ENCODE results near the gene WIF1. TPM values are rescaled to one million over a fixed set of nuclear protein-coding genes. Genes with fewer than 3 reads are reported as not detected.

The WIF1 gene
- total RNA-seq, 2 experiments from 2014 or later: not detected

GRCh38 chr12:65004270-65004669, 116.8 kb downstream of the WIF1 start:
- Mint-ChIP-seq H3K36me3 (ENCODE audit: low read depth) (no peaks in the 10 kb centered on the region), H3K27me3 (peaks cover 29% of the 10 kb centered on the region), H3K9me3 (no peaks in the 10 kb centered on the region), H3K4me3 (no peak overlapping the region), H3K27ac (no peak overlapping the region), H3K4me1 (ENCODE audit: low read depth) (no peaks in the 10 kb centered on the region)
- Histone ChIP-seq H3K27me3 (ENCODE audit: control insufficient read depth in 1 of 2, insufficient read depth in 2 of 2, low read length in 2 of 2) (no peaks in the 10 kb centered on the region), H3K27ac (ENCODE audit: low read depth in 1 of 2, low read length in 2 of 2) (no peak overlapping the region), H3K4me3 (ENCODE audit: low read length) (no peak overlapping the region), H3K4me1 (ENCODE audit: insufficient read depth, low read length) (no peaks in the 10 kb centered on the region), H3K9me3 (ENCODE audit: control insufficient read depth in 1 of 2, insufficient read depth in 1 of 2, low read length in 2 of 2) (no peaks in the 10 kb centered on the region), H3K36me3 (ENCODE audit: insufficient read depth, low read length) (no peaks in the 10 kb centered on the region)
- intact Hi-C loops (cut with DNase I, micrococcal nuclease): no loop called here
- TF ChIP-seq CTCF (IDR thresholded peaks at IDR 0.05): no peak
- POLR2A ChIA-PET: no interaction called here
- CTCF ChIA-PET: no interaction called here
- ATAC-seq (ENCODE audit: poor library complexity): no peak
- DNase-seq: no peak

Other genes with a start within 250 kb of the WIF1 start
- 10 to 100 TPM; 67.1 to 68.8 TPM for gene LEMD3, start 48.3 kb upstream of the WIF1 start, total RNA-seq
- under 1 TPM in 1 of 2 experiments, not detected in 1; 0.17 TPM for gene MSRB3, start 157.4 kb upstream of the WIF1 start, total RNA-seq

All from CD4-positive, alpha-beta T cell (primary cell).